H1 (cell line): ENCODE data around the gene ASIC2. TPM values are rescaled to one million over a fixed set of nuclear protein-coding genes. Genes with fewer than 3 reads are reported as not detected.

Source experiments
- BCL11A ChIP-seq, 2 experiments: IDR thresholded peaks; one replicate each; pipeline ENCODE4 v1.6.1; 2011; ENCODE audit warnings: low read depth in 2 of 2, low read length in 2 of 2, mild to moderate bottlenecking in 2 of 2
- EZH2 ChIP-seq: fragments of 200-600 bp; sonication (generic); IDR thresholded peaks from 2 replicates; pipeline ENCODE4 v1.7.1; 2012; ENCODE audit warnings: low read depth, mild to moderate bottlenecking, moderate library complexity, low read length, inconsistent platforms; ENCODE audit not compliant: severe bottlenecking
- GABPA ChIP-seq: IDR thresholded peaks from 2 replicates; pipeline ENCODE4 v1.6.1; 2011; ENCODE audit warnings: mild to moderate bottlenecking, low read length, moderate library complexity, borderline replicate concordance; ENCODE audit not compliant: insufficient read depth
- PHF8 ChIP-seq: fragments of 200-600 bp; sonication (generic); conservative IDR thresholded peaks from 2 replicates; pipeline ENCODE4 v1.7.1; 2012; ENCODE audit warnings: low read depth, mild to moderate bottlenecking, inconsistent platforms, low read length, moderate library complexity
- SP2 ChIP-seq: IDR thresholded peaks from 2 replicates; pipeline ENCODE4 v1.6.1; 2012; ENCODE audit warnings: mild to moderate bottlenecking, low read length, inconsistent platforms
- YY1 ChIP-seq: IDR thresholded peaks from 2 replicates; pipeline ENCODE4 v1.6.1; 2011; ENCODE audit warnings: low read depth, mild to moderate bottlenecking, low read length
- polyA plus RNA-seq, 7 experiments: library from polyadenylated mRNA; depleted of rRNA in 3 of 7; stranded (reverse) in 5 of 7; unstranded in 2 of 7; fragments of >200 nt in 5 of 7; fragments of 200-250 nt in 2 of 7; gene quantifications; 1 replicate in 5 of 7; 2 replicates in 1 of 7; 4 replicates in 1 of 7; pipeline versions ENCODE4 v1.2.1 to v1.2.3, GENCODE V29; 2011 to 2013; ENCODE audit warnings: missing spikeins in 2 of 7, mixed read lengths in 2 of 7
- total RNA-seq: library from RNA; stranded (reverse); fragmentation: NEBNext Ultra II Directional; extraction: Animal tissue kit (Norgen Biotek cat#: 25700); gene quantifications from 2 replicates; pipeline ENCODE4 v1.2.1, GENCODE V29; 2021
- TF ChIP-seq, protein P1 (sequence below): fragments of 300-600 bp; sonication (generic); IDR thresholded peaks from 2 replicates; pipeline ENCODE4 v1.7.1; 2012; ENCODE audit warnings: low read length, moderate library complexity, mild to moderate bottlenecking, inconsistent platforms; ENCODE audit not compliant: insufficient replicate concordance
- TF ChIP-seq, protein P2 (sequence below), 3 experiments: IDR thresholded peaks; 1 replicate in 2 of 3; 2 replicates in 1 of 3; pipeline versions ENCODE4 v1.5.1 to v1.6.1; 2011; ENCODE audit warnings: low read length in 3 of 3, mild to moderate bottlenecking in 3 of 3, inconsistent platforms in 2 of 3, low read depth in 1 of 3, moderate library complexity in 1 of 3; ENCODE audit not compliant: insufficient read depth in 1 of 3; ENCODE audit errors: control extremely low read depth in 1 of 3

Gene ASIC2
- total and polyA plus RNA-seq, 2 of the 8 experiments (the other 6 are each of a cell fraction or from before 2014, with no cell fraction given): 0.86 to 1.2 TPM

- TF ChIP-seq, protein P1, sequence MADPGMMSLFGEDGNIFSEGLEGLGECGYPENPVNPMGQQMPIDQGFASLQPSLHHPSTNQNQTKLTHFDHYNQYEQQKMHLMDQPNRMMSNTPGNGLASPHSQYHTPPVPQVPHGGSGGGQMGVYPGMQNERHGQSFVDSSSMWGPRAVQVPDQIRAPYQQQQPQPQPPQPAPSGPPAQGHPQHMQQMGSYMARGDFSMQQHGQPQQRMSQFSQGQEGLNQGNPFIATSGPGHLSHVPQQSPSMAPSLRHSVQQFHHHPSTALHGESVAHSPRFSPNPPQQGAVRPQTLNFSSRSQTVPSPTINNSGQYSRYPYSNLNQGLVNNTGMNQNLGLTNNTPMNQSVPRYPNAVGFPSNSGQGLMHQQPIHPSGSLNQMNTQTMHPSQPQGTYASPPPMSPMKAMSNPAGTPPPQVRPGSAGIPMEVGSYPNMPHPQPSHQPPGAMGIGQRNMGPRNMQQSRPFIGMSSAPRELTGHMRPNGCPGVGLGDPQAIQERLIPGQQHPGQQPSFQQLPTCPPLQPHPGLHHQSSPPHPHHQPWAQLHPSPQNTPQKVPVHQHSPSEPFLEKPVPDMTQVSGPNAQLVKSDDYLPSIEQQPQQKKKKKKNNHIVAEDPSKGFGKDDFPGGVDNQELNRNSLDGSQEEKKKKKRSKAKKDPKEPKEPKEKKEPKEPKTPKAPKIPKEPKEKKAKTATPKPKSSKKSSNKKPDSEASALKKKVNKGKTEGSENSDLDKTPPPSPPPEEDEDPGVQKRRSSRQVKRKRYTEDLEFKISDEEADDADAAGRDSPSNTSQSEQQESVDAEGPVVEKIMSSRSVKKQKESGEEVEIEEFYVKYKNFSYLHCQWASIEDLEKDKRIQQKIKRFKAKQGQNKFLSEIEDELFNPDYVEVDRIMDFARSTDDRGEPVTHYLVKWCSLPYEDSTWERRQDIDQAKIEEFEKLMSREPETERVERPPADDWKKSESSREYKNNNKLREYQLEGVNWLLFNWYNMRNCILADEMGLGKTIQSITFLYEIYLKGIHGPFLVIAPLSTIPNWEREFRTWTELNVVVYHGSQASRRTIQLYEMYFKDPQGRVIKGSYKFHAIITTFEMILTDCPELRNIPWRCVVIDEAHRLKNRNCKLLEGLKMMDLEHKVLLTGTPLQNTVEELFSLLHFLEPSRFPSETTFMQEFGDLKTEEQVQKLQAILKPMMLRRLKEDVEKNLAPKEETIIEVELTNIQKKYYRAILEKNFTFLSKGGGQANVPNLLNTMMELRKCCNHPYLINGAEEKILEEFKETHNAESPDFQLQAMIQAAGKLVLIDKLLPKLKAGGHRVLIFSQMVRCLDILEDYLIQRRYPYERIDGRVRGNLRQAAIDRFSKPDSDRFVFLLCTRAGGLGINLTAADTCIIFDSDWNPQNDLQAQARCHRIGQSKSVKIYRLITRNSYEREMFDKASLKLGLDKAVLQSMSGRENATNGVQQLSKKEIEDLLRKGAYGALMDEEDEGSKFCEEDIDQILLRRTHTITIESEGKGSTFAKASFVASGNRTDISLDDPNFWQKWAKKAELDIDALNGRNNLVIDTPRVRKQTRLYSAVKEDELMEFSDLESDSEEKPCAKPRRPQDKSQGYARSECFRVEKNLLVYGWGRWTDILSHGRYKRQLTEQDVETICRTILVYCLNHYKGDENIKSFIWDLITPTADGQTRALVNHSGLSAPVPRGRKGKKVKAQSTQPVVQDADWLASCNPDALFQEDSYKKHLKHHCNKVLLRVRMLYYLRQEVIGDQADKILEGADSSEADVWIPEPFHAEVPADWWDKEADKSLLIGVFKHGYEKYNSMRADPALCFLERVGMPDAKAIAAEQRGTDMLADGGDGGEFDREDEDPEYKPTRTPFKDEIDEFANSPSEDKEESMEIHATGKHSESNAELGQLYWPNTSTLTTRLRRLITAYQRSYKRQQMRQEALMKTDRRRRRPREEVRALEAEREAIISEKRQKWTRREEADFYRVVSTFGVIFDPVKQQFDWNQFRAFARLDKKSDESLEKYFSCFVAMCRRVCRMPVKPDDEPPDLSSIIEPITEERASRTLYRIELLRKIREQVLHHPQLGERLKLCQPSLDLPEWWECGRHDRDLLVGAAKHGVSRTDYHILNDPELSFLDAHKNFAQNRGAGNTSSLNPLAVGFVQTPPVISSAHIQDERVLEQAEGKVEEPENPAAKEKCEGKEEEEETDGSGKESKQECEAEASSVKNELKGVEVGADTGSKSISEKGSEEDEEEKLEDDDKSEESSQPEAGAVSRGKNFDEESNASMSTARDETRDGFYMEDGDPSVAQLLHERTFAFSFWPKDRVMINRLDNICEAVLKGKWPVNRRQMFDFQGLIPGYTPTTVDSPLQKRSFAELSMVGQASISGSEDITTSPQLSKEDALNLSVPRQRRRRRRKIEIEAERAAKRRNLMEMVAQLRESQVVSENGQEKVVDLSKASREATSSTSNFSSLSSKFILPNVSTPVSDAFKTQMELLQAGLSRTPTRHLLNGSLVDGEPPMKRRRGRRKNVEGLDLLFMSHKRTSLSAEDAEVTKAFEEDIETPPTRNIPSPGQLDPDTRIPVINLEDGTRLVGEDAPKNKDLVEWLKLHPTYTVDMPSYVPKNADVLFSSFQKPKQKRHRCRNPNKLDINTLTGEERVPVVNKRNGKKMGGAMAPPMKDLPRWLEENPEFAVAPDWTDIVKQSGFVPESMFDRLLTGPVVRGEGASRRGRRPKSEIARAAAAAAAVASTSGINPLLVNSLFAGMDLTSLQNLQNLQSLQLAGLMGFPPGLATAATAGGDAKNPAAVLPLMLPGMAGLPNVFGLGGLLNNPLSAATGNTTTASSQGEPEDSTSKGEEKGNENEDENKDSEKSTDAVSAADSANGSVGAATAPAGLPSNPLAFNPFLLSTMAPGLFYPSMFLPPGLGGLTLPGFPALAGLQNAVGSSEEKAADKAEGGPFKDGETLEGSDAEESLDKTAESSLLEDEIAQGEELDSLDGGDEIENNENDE: no peak
- TF ChIP-seq EZH2: no peak
- no peak for TF ChIP-seq YY1
- TF ChIP-seq GABPA: no peak
- TF ChIP-seq SP2: no peak
- no peak for TF ChIP-seq BCL11A (IDR thresholded peaks at IDR 0.05; ENCODE audit: low read depth in 2 of 2, low read length in 2 of 2)
- TF ChIP-seq, protein P2, sequence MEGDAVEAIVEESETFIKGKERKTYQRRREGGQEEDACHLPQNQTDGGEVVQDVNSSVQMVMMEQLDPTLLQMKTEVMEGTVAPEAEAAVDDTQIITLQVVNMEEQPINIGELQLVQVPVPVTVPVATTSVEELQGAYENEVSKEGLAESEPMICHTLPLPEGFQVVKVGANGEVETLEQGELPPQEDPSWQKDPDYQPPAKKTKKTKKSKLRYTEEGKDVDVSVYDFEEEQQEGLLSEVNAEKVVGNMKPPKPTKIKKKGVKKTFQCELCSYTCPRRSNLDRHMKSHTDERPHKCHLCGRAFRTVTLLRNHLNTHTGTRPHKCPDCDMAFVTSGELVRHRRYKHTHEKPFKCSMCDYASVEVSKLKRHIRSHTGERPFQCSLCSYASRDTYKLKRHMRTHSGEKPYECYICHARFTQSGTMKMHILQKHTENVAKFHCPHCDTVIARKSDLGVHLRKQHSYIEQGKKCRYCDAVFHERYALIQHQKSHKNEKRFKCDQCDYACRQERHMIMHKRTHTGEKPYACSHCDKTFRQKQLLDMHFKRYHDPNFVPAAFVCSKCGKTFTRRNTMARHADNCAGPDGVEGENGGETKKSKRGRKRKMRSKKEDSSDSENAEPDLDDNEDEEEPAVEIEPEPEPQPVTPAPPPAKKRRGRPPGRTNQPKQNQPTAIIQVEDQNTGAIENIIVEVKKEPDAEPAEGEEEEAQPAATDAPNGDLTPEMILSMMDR (IDR thresholded peaks at IDR 0.05; ENCODE audit: control extremely low read depth in 1 of 3, insufficient read depth in 1 of 3, low read depth in 1 of 3, low read length in 3 of 3): no peak
- no peak for TF ChIP-seq PHF8
Observed at GRCh38 chr17:33239702-33240101, 53.4 kb downstream of the ASIC2 start (continued).
